ENCODE data around the gene PRKN.

The PRKN gene

DNA sequence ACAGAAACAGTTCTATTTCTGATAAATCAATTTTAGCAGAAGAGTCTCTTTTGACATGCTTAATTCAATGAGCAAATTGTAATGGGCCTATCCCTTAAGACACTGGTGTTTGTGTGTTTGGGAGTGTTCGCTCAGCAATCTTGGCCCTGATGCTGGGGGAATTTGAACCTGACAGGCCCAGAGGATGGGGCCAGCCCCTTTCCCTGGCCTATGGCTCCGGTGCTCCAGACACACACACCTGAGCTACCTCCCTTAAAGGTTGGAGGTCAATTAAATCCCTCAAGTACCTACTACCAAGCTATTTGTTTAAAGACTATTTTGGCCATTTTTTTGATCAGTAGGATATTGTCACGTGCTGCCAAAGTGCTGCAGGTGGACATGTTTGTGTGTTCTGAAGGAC, 549.3 kb downstream of the PRKN start:
- no peak for TF ChIP-seq SPI1 (IDR thresholded peaks at IDR 0.05; ENCODE audit: borderline replicate concordance, low read depth)
- TF ChIP-seq, protein P1, sequence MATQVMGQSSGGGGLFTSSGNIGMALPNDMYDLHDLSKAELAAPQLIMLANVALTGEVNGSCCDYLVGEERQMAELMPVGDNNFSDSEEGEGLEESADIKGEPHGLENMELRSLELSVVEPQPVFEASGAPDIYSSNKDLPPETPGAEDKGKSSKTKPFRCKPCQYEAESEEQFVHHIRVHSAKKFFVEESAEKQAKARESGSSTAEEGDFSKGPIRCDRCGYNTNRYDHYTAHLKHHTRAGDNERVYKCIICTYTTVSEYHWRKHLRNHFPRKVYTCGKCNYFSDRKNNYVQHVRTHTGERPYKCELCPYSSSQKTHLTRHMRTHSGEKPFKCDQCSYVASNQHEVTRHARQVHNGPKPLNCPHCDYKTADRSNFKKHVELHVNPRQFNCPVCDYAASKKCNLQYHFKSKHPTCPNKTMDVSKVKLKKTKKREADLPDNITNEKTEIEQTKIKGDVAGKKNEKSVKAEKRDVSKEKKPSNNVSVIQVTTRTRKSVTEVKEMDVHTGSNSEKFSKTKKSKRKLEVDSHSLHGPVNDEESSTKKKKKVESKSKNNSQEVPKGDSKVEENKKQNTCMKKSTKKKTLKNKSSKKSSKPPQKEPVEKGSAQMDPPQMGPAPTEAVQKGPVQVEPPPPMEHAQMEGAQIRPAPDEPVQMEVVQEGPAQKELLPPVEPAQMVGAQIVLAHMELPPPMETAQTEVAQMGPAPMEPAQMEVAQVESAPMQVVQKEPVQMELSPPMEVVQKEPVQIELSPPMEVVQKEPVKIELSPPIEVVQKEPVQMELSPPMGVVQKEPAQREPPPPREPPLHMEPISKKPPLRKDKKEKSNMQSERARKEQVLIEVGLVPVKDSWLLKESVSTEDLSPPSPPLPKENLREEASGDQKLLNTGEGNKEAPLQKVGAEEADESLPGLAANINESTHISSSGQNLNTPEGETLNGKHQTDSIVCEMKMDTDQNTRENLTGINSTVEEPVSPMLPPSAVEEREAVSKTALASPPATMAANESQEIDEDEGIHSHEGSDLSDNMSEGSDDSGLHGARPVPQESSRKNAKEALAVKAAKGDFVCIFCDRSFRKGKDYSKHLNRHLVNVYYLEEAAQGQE (IDR thresholded peaks at IDR 0.05; ENCODE audit: insufficient replicate concordance, low read depth) = no peak
- TF ChIP-seq GABPA (IDR thresholded peaks at IDR 0.05; ENCODE audit: low read depth) = no peak
- TF ChIP-seq, protein P2, sequence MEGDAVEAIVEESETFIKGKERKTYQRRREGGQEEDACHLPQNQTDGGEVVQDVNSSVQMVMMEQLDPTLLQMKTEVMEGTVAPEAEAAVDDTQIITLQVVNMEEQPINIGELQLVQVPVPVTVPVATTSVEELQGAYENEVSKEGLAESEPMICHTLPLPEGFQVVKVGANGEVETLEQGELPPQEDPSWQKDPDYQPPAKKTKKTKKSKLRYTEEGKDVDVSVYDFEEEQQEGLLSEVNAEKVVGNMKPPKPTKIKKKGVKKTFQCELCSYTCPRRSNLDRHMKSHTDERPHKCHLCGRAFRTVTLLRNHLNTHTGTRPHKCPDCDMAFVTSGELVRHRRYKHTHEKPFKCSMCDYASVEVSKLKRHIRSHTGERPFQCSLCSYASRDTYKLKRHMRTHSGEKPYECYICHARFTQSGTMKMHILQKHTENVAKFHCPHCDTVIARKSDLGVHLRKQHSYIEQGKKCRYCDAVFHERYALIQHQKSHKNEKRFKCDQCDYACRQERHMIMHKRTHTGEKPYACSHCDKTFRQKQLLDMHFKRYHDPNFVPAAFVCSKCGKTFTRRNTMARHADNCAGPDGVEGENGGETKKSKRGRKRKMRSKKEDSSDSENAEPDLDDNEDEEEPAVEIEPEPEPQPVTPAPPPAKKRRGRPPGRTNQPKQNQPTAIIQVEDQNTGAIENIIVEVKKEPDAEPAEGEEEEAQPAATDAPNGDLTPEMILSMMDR (IDR thresholded peaks at IDR 0.05; ENCODE audit: insufficient read depth, low read length) = no peak
- no peak for TF ChIP-seq POLR2AphosphoS5 (IDR thresholded peaks at IDR 0.05; ENCODE audit: low read depth)
- H3K27me3 ChIP-seq (ENCODE audit: insufficient read depth, poor library complexity, severe bottlenecking) = no peaks in the 10 kb centered on the region
- DNase-seq (ENCODE audit: low read depth in 1 of 2, low spot score in 1 of 2) = no peak
- no peak overlapping the region for H3K27ac ChIP-seq (replicated peaks)
- no peak overlapping the region for H3K4me3 ChIP-seq (replicated peaks; ENCODE audit: insufficient read depth, low read length)

DNA sequence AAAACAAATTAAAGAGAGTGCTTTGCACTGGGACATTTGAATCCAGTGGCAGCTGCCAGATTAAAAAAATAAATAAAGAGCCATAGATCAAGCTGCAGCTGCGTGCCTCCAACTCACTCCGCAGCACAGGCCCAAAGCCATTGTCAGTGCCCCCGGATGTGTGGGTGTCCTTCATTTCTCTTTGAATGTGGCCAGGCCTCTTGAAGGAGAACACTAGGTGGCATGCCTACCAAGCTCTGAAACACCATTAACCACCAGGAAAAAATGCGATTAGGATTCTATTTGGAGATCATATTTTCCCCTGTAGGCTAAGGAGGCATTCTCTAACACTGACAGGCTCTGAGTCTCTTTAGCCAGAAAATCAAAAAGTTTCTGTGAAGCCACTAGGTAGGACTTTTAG, 549.8 kb downstream of the PRKN start:
- DNase-seq (ENCODE audit: low read depth in 1 of 2, low spot score in 1 of 2) = no peak
- Histone ChIP-seq H3K27me3 (ENCODE audit: insufficient read depth, poor library complexity, severe bottlenecking) (no peaks in the 10 kb centered on the region), H3K4me3 (replicated peaks; ENCODE audit: insufficient read depth, low read length) (no peak overlapping the region), H3K27ac (replicated peaks) (no peak overlapping the region)
- TF ChIP-seq POLR2AphosphoS5 (IDR thresholded peaks at IDR 0.05; ENCODE audit: low read depth) (no peak), GABPA (IDR thresholded peaks at IDR 0.05; ENCODE audit: low read depth) (no peak), SPI1 (IDR thresholded peaks at IDR 0.05; ENCODE audit: borderline replicate concordance, low read depth) (no peak)
- TF ChIP-seq, protein P2 (IDR thresholded peaks at IDR 0.05; ENCODE audit: insufficient read depth, low read length) = no peak
- TF ChIP-seq, protein P1 (IDR thresholded peaks at IDR 0.05; ENCODE audit: insufficient replicate concordance, low read depth) = no peak

- Histone ChIP-seq H3K4me3 (replicated peaks; ENCODE audit: insufficient read depth, low read length) (no peak overlapping the region), H3K27me3 (ENCODE audit: insufficient read depth, poor library complexity, severe bottlenecking) (no peaks in the 10 kb centered on the region), H3K27ac (replicated peaks) (no peak overlapping the region)
- TF ChIP-seq SPI1 (IDR thresholded peaks at IDR 0.05; ENCODE audit: borderline replicate concordance, low read depth) (no peak), GABPA (IDR thresholded peaks at IDR 0.05; ENCODE audit: low read depth) (no peak), POLR2AphosphoS5 (IDR thresholded peaks at IDR 0.05; ENCODE audit: low read depth) (no peak)
- TF ChIP-seq, protein P2 (IDR thresholded peaks at IDR 0.05; ENCODE audit: insufficient read depth, low read length) = no peak
- TF ChIP-seq, protein P1 (IDR thresholded peaks at IDR 0.05; ENCODE audit: insufficient replicate concordance, low read depth) = no peak
- no peak for DNase-seq (ENCODE audit: low read depth in 1 of 2, low spot score in 1 of 2)
Measured at GRCh38 chr6:162173466-162173865, 554.1 kb downstream of the PRKN start.
